Motor neuron (in vitro differentiated cells): Measurements from ENCODE around the gene OTOA. TPM values are rescaled to one million over a fixed set of nuclear protein-coding genes. Genes with fewer than 3 reads are reported as not detected.
"Not testable (repeated sequence)": the region's sequence is repeated elsewhere in the genome, so short reads cannot be mapped to it uniquely, and the experiment has no call there.

ENCODE experiments used
- ATAC-seq, 8 experiments: fragments of 200-7000 bp; cut with Tn5 transposase; replicated peaks in 6 of 8; 2 replicates each; pipeline ENCODE4 v1.8.0; 2021; ENCODE audit warnings: mild to moderate bottlenecking in 8 of 8, moderate library complexity in 8 of 8
- H3K27ac ChIP-seq, 2 donors: fragments of 250-450 bp; sonication (Bioruptor Pico); 2 replicates each; pipeline ENCODE4 v1.9.0; 2021; ENCODE audit warnings: antibody characterized with exemption in 2 of 2, mild to moderate bottlenecking in 2 of 2, moderate library complexity in 1 of 2
- H3K4me1 ChIP-seq, 2 donors: fragments of 250-450 bp; sonication (Bioruptor Pico); replicated peaks in 1 of 2; 2 replicates each; pipeline ENCODE4 v1.6.1; 2021; ENCODE audit warnings: antibody characterized with exemption in 2 of 2, mild to moderate bottlenecking in 2 of 2, moderate library complexity in 1 of 2
- H3K4me3 ChIP-seq, 5 donors: fragments of 250-450 bp; sonication (Bioruptor Pico); 2 replicates each; pipeline ENCODE4 v1.9.0; 2021; ENCODE audit warnings: antibody characterized with exemption in 5 of 5, mild to moderate bottlenecking in 5 of 5, moderate library complexity in 4 of 5
- WGBS, 10 experiments: fragments of 450-650 bp; shearing (Covaris generic); methylation state at CpG; one replicate each; pipeline ENCODE4 v1.0.0; 2022; 5-methylcytosine and 5-hydroxymethylcytosine counted together
- in situ Hi-C, 9 experiments: fragments of 400-800 bp; cut with MboI; loops; one replicate each; pipeline ENCODE4 v1.15.0; 2021; ENCODE audit warnings: low sequenced_read_pairs in 9 of 9, low pct_unique_long_range_greater_than_20kb in 2 of 9; ENCODE audit not compliant: unreplicated experiment in 9 of 9
- total RNA-seq, 8 experiments: library from RNA; unstranded; fragments of 300-600 nt; gene quantifications; 2 replicates each; pipeline versions ENCODE4 v1.2.3 to v1.2.4, GENCODE V29; 2022

OTOA gene
- total RNA-seq, 8 experiments from 2014 or later: 0.05 to 0.47 (median 0.22) TPM

- ATAC-seq, H3K4me3 ChIP-seq, in situ Hi-C loops, H3K4me1 ChIP-seq, H3K27ac ChIP-seq: not testable (repeated sequence)
- no CpG with 5 or more reads among the region's 2 CpGs for WGBS, 10 experiments
Measured at GRCh38 chr16:21768280-21768679, 104.5 kb downstream of the OTOA start.

GRCh38 chr16:21768810-21769209, 105.0 kb downstream of the OTOA start:
- no CpG with 5 or more reads among the region's 5 CpGs for WGBS, 10 experiments
- H3K4me3 ChIP-seq, ATAC-seq, H3K27ac ChIP-seq, in situ Hi-C loops, H3K4me1 ChIP-seq: not testable (repeated sequence)

- H3K27ac ChIP-seq, H3K4me3 ChIP-seq, in situ Hi-C loops, H3K4me1 ChIP-seq: not testable (repeated sequence)
- no CpG with 5 or more reads among the region's 2 CpGs for WGBS, 10 experiments
- ATAC-seq: peak; percentile 15 to 90 (median 34)
Measured at GRCh38 chr16:21769284-21769683, 105.5 kb downstream of the OTOA start.

GRCh38 chr16:21770584-21770983, 106.8 kb downstream of the OTOA start:
- H3K4me3 ChIP-seq, H3K4me1 ChIP-seq, in situ Hi-C loops, H3K27ac ChIP-seq: not testable (repeated sequence)
- peak in 6 of 8 experiments; percentile 52 to 98 (median 97) for ATAC-seq
- WGBS, 10 experiments: no CpG with 5 or more reads among the region's 5 CpGs

GRCh38 chr16:21772547-21773206, 108.9 kb downstream of the OTOA start:
- 20 to 93% (median 67%) methylated on average over 1 to 3 of the region's 9 CpGs; no CpG with 5 or more reads in 4 of the 10 experiments for WGBS, 10 experiments
- H3K27ac ChIP-seq, H3K4me1 ChIP-seq, in situ Hi-C loops, H3K4me3 ChIP-seq: not testable (repeated sequence)
- peak in 3 of 8 experiments; percentile 36 to 73 (median 57) for ATAC-seq

- H3K27ac ChIP-seq, ATAC-seq, H3K4me1 ChIP-seq, H3K4me3 ChIP-seq, in situ Hi-C loops: not testable (repeated sequence)
- 83% methylated on average over 1 of the region's 5 CpGs; no CpG with 5 or more reads in 9 of the 10 experiments for WGBS, 10 experiments
Measured at GRCh38 chr16:21773207-21773553, 109.4 kb downstream of the OTOA start.

GRCh38 chr16:21780525-21780924, 116.8 kb downstream of the OTOA start:
- in situ Hi-C loops, ATAC-seq, H3K27ac ChIP-seq, H3K4me1 ChIP-seq, H3K4me3 ChIP-seq: not testable (repeated sequence)
- WGBS, 10 experiments: no CpG with 5 or more reads among the region's 5 CpGs

GRCh38 chr16:21790506-21790905, 126.7 kb downstream of the OTOA start:
- ATAC-seq: peak; percentile 65 to 98 (median 94)
- WGBS, 10 experiments: no CpG with 5 or more reads among the region's 1 CpG
- H3K4me3 ChIP-seq, H3K4me1 ChIP-seq, H3K27ac ChIP-seq, in situ Hi-C loops: not testable (repeated sequence)

GRCh38 chr16:21793310-21793709, 129.5 kb downstream of the OTOA start:
- H3K4me1 ChIP-seq, H3K4me3 ChIP-seq, H3K27ac ChIP-seq, in situ Hi-C loops, ATAC-seq: not testable (repeated sequence)
- no CpG with 5 or more reads among the region's 3 CpGs for WGBS, 10 experiments

GRCh38 chr16:21798601-21799000, 134.8 kb downstream of the OTOA start:
- in situ Hi-C loops, H3K4me1 ChIP-seq, H3K27ac ChIP-seq, H3K4me3 ChIP-seq, ATAC-seq: not testable (repeated sequence)
- WGBS, 10 experiments: no CpG with 5 or more reads among the region's 3 CpGs

- H3K4me1 ChIP-seq, H3K4me3 ChIP-seq, in situ Hi-C loops, H3K27ac ChIP-seq: not testable (repeated sequence)
- 60% methylated on average over 1 of the region's 13 CpGs; no CpG with 5 or more reads in 9 of the 10 experiments for WGBS, 10 experiments
- ATAC-seq: peak in 6 of 8 experiments; percentile 24 to 81 (median 69)
Measured at GRCh38 chr16:21801538-21802374, 138.0 kb downstream of the OTOA start.

GRCh38 chr16:21802375-21802663, 138.6 kb downstream of the OTOA start:
- in situ Hi-C loops: not testable (repeated sequence)
- no CpG with 5 or more reads among the region's 2 CpGs for WGBS, 10 experiments

More at GRCh38 chr16:21802375-21802663, 138.6 kb downstream of the OTOA start:
- not testable (repeated sequence) for H3K27ac ChIP-seq, H3K4me3 ChIP-seq, ATAC-seq, H3K4me1 ChIP-seq
